ENCODE data around the gene CHML.
A peak's percentile ranks its signal among the peaks of the same experiment; 100 is the strongest.

The CHML gene

GRCh38 chr1:241607497-241607896 lies 32.7 kb downstream of the CHML start:
- no peaks in the 10 kb centered on the region for H3K27me3 ChIP-seq
- no peaks in the 10 kb centered on the region for H3K9me3 ChIP-seq
- DNase-seq = no peak
- TF ChIP-seq, protein P1, sequence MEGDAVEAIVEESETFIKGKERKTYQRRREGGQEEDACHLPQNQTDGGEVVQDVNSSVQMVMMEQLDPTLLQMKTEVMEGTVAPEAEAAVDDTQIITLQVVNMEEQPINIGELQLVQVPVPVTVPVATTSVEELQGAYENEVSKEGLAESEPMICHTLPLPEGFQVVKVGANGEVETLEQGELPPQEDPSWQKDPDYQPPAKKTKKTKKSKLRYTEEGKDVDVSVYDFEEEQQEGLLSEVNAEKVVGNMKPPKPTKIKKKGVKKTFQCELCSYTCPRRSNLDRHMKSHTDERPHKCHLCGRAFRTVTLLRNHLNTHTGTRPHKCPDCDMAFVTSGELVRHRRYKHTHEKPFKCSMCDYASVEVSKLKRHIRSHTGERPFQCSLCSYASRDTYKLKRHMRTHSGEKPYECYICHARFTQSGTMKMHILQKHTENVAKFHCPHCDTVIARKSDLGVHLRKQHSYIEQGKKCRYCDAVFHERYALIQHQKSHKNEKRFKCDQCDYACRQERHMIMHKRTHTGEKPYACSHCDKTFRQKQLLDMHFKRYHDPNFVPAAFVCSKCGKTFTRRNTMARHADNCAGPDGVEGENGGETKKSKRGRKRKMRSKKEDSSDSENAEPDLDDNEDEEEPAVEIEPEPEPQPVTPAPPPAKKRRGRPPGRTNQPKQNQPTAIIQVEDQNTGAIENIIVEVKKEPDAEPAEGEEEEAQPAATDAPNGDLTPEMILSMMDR (IDR thresholded peaks at IDR 0.05; ENCODE audit: low read depth, low read length) = no peak
- H3K36me3 ChIP-seq = no peaks in the 10 kb centered on the region
- no peaks in the 10 kb centered on the region for H3K4me1 ChIP-seq
- no peak overlapping the region for H3K4me3 ChIP-seq (ENCODE audit: low read depth, low read length)

- no peaks in the 10 kb centered on the region for H3K27me3 ChIP-seq
- DNase-seq = no peak
- H3K36me3 ChIP-seq = no peaks in the 10 kb centered on the region
- no peaks in the 10 kb centered on the region for H3K9me3 ChIP-seq
- TF ChIP-seq, protein P1 (IDR thresholded peaks at IDR 0.05; ENCODE audit: low read depth, low read length) = no peak
- H3K4me1 ChIP-seq = no peaks in the 10 kb centered on the region
- H3K4me3 ChIP-seq (ENCODE audit: low read depth, low read length) = no peak overlapping the region
Observed at GRCh38 chr1:241606544-241606943, 33.6 kb downstream of the CHML start.

DNA sequence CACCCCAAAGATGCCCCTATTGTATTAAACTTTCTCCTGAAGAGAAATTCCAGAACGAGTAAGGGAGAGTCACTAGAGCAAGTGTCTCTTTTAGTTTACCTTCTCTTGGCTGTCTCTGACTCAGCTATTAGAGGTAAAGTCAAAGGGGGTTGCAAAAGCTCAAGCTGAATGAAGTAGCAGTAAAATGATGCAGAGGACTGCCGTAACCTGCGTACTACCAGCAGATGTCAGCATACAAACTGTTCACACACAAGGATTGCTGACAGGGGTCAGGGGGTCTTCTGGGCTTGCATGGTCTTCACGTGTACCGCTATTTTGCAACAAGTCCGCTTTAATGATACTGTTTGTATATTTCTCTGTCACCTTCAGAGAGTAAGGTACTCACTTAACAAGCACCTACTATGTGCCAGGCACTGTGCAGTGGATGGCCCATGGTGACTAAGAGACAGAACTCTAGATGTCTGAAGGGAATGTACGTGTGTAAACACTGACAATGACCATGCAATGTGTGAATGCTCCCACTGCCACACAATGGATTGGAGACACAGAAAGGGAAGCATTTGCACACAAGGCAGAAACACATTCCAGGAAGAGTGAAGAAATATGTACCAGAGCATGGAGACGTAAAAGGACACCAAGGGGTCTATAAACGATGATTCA lies 34.9 kb downstream of the CHML start:
- TF ChIP-seq, protein P1 (IDR thresholded peaks at IDR 0.05; ENCODE audit: low read depth, low read length) = peak; percentile 68
- Histone ChIP-seq H3K4me1 (no peaks in the 10 kb centered on the region), H3K9me3 (no peaks in the 10 kb centered on the region), H3K36me3 (no peaks in the 10 kb centered on the region), H3K4me3 (ENCODE audit: low read depth, low read length) (no peak overlapping the region), H3K27me3 (no peaks in the 10 kb centered on the region)
- no peak for DNase-seq

- Histone ChIP-seq H3K27me3 (no peaks in the 10 kb centered on the region), H3K36me3 (no peaks in the 10 kb centered on the region), H3K9me3 (no peaks in the 10 kb centered on the region), H3K4me1 (no peaks in the 10 kb centered on the region), H3K4me3 (ENCODE audit: low read depth, low read length) (no peak overlapping the region)
- TF ChIP-seq, protein P1 (IDR thresholded peaks at IDR 0.05; ENCODE audit: low read depth, low read length) = no peak
- DNase-seq = no peak
Observed at GRCh38 chr1:241603731-241604245, 36.4 kb downstream of the CHML start.

DNA sequence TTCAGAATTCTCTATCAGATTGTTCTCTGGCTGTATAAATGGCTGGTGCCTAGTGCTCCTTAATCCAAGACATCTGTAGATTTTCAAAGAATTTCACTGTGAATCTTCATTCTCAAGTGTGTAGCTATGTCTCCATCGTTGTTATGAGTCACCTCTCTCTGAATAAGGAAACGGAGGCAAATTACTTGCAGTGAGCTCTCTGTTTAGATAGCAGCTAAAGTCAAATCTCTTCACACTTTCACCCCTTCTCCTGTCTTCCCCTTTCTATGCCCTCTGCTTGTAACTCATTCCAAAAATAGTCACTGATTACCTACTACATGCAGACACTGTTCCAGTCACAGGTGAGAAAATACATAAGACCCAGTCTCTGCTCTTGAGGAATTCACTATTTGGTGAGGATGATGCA lies 39.7 kb downstream of the CHML start:
- H3K36me3 ChIP-seq = no peaks in the 10 kb centered on the region
- no peak for DNase-seq
- no peak overlapping the region for H3K4me3 ChIP-seq (ENCODE audit: low read depth, low read length)
- TF ChIP-seq, protein P1 (IDR thresholded peaks at IDR 0.05; ENCODE audit: low read depth, low read length) = no peak
- no peaks in the 10 kb centered on the region for H3K27me3 ChIP-seq
- H3K9me3 ChIP-seq = no peaks in the 10 kb centered on the region
- no peaks in the 10 kb centered on the region for H3K4me1 ChIP-seq

GRCh38 chr1:241598249-241598648 lies 41.9 kb downstream of the CHML start:
- H3K4me3 ChIP-seq (ENCODE audit: low read depth, low read length) = no peak overlapping the region
- no peaks in the 10 kb centered on the region for H3K4me1 ChIP-seq
- TF ChIP-seq, protein P1 (IDR thresholded peaks at IDR 0.05; ENCODE audit: low read depth, low read length) = no peak
- DNase-seq = no peak
- no peaks in the 10 kb centered on the region for H3K9me3 ChIP-seq
- no peaks in the 10 kb centered on the region for H3K36me3 ChIP-seq
- no peaks in the 10 kb centered on the region for H3K27me3 ChIP-seq
